DND-41 (cell line): Measurements from ENCODE around the gene ATXN1.

Experiments
- ATAC-seq: fragments of 200-7000 bp; cut with Tn5 transposase; 3 replicates; pipeline ENCODE4 v1.9.1; 2021; ENCODE audit warnings: low read depth; ENCODE audit not compliant: insufficient read depth
- DNase-seq: peaks from one replicate; pipeline ENCODE4 v3.0.0-alpha.2; 2020
- H2AFZ ChIP-seq: 2 replicates; pipeline ENCODE4 v1.6.0; 2012; ENCODE audit warnings: low read depth, low read length
- H3K27ac ChIP-seq: 2 replicates; pipeline ENCODE4 v1.5.1; 2012; ENCODE audit warnings: low read length, inconsistent platforms
- H3K27me3 ChIP-seq: fragments of 200-600 bp; sonication (generic); 2 replicates; pipeline ENCODE4 v1.6.0; 2012; ENCODE audit warnings: low read length, mild to moderate bottlenecking, inconsistent platforms; ENCODE audit not compliant: insufficient read depth, poor library complexity
- H3K36me3 ChIP-seq: 2 replicates; pipeline ENCODE4 v1.5.1; 2012; ENCODE audit warnings: low read length, inconsistent platforms; ENCODE audit not compliant: insufficient read depth
- H3K4me1 ChIP-seq: 2 replicates; pipeline ENCODE4 v1.5.1; 2012; ENCODE audit warnings: mild to moderate bottlenecking, low read length; ENCODE audit not compliant: insufficient read depth
- H3K4me2 ChIP-seq: 2 replicates; pipeline ENCODE4 v1.6.0; 2012; ENCODE audit warnings: mild to moderate bottlenecking, moderate library complexity, low read length, inconsistent platforms; ENCODE audit not compliant: insufficient read depth
- H3K4me3 ChIP-seq, 2 experiments: fragments of 200-600 bp in 1 of 2; shearing (Covaris generic) in 1 of 2; 2 replicates each; pipeline ENCODE4 v1.5.1; 2012 to 2016; ENCODE audit warnings: inconsistent platforms in 2 of 2, low read length in 2 of 2, mild to moderate bottlenecking in 2 of 2, low read depth in 1 of 2, moderate library complexity in 1 of 2
- H3K79me2 ChIP-seq: 2 replicates; pipeline ENCODE4 v1.6.0; 2012; ENCODE audit warnings: low read length, inconsistent platforms; ENCODE audit not compliant: insufficient read depth
- H3K9ac ChIP-seq: 2 replicates; pipeline ENCODE4 v1.6.0; 2012; ENCODE audit warnings: low read depth, mild to moderate bottlenecking, inconsistent platforms, low read length, moderate library complexity
- H3K9me3 ChIP-seq: 2 replicates; pipeline ENCODE4 v1.5.1; 2012; ENCODE audit warnings: low read length, moderate library complexity, mild to moderate bottlenecking, inconsistent platforms; ENCODE audit not compliant: insufficient read depth, severe bottlenecking
- H4K20me1 ChIP-seq: 2 replicates; pipeline ENCODE4 v1.6.0; 2012; ENCODE audit warnings: low read length; ENCODE audit not compliant: insufficient read depth
- EZH2 ChIP-seq: IDR thresholded peaks from 3 replicates; pipeline ENCODE4 v1.6.1; 2012; ENCODE audit warnings: borderline replicate concordance, low read depth, mild to moderate bottlenecking, moderate library complexity, low read length, inconsistent platforms; ENCODE audit not compliant: severe bottlenecking
- TF ChIP-seq, protein P1 (sequence below): IDR thresholded peaks from 2 replicates; pipeline ENCODE4 v1.5.1; 2012; ENCODE audit warnings: borderline replicate concordance, low read length, moderate library complexity, mild to moderate bottlenecking; ENCODE audit not compliant: poor library complexity, severe bottlenecking; ENCODE audit errors: extremely low read depth

Gene ATXN1

DNA sequence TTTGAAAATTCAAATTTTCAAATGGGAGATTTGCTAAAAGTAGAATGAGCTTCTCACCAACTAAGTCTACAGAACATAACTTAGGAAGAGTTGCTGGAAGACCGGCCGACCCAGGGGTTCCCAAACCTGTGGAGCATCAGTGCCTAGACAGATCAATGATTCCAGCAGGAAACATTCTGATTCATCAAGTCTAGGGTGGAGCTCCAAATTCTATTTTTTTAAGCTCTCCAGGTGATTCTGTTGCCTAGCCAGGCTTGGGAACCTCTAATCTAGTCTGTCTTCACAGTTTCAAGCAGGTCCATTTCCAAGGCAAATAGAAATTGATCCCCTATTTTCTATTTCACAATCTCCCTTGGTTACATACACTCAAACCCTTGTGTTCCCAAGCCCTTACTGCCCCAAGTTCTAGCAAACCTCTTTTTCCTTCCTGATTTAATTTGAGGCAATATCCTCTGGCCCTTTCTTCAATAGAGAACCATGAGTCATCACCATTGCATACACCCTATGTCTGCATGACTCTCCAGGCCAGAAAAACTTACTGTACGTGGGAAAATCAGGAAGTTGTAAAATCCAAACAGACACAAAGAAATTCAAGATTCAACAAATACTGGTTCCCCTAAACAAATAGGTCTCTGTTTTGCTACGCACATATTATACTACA is 8.9 kb downstream of the ATXN1 start:
- no peak for DNase-seq
- TF ChIP-seq EZH2 = no peak
- TF ChIP-seq, protein P1, sequence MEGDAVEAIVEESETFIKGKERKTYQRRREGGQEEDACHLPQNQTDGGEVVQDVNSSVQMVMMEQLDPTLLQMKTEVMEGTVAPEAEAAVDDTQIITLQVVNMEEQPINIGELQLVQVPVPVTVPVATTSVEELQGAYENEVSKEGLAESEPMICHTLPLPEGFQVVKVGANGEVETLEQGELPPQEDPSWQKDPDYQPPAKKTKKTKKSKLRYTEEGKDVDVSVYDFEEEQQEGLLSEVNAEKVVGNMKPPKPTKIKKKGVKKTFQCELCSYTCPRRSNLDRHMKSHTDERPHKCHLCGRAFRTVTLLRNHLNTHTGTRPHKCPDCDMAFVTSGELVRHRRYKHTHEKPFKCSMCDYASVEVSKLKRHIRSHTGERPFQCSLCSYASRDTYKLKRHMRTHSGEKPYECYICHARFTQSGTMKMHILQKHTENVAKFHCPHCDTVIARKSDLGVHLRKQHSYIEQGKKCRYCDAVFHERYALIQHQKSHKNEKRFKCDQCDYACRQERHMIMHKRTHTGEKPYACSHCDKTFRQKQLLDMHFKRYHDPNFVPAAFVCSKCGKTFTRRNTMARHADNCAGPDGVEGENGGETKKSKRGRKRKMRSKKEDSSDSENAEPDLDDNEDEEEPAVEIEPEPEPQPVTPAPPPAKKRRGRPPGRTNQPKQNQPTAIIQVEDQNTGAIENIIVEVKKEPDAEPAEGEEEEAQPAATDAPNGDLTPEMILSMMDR = no peak
- H3K4me2 ChIP-seq = no peak overlapping the region
- H3K9me3 ChIP-seq = no peaks in the 10 kb centered on the region
- no peak overlapping the region for H3K9ac ChIP-seq
- no peak overlapping the region for H2AFZ ChIP-seq
- no peaks in the 10 kb centered on the region for H4K20me1 ChIP-seq
- H3K36me3 ChIP-seq = no peaks in the 10 kb centered on the region
- H3K27me3 ChIP-seq = peaks cover 6% of the 10 kb centered on the region
- H3K79me2 ChIP-seq = no peaks in the 10 kb centered on the region
- H3K27ac ChIP-seq = no peak overlapping the region
- ATAC-seq = no peak
- no peaks in the 10 kb centered on the region for H3K4me1 ChIP-seq
- no peak overlapping the region for H3K4me3 ChIP-seq

DNA sequence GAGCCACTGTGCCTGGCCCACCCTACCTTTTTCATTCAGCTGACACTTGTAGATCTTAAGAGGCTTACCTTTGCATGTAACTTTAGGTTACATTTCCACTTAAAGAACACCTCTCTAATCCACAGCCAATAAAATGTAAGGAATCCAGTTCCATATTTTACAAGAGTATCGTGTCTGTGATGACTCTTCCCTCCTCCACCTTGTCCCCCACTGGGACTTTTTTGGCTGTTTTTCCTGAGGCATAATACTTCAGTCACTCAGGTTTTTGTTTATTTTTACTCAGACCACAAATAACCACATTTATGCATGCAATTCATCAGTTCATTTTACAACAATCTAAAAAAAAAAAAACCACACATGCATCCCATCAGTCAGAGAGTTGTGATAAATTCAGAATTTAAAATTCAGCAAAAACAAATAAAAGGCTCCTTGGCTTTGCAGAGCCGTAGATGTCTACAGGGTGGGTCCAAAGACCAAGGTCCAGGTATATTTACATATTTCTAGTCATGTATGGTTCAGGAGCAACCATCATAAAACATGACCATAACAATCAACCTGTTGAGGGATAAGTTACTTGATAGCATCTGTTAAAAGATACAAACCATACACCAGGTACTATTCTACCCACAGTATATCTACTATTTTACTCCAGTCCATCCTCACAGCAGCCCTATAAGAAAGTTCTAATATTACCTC is 9.9 kb downstream of the ATXN1 start:
- Histone ChIP-seq H3K9me3 (no peaks in the 10 kb centered on the region), H3K27me3 (no peaks in the 10 kb centered on the region), H3K9ac (no peak overlapping the region), H3K4me2 (no peak overlapping the region), H3K4me3 (no peak overlapping the region), H3K4me1 (no peaks in the 10 kb centered on the region), H3K27ac (no peak overlapping the region), H3K36me3 (no peaks in the 10 kb centered on the region), H2AFZ (no peak overlapping the region), H4K20me1 (no peaks in the 10 kb centered on the region), H3K79me2 (no peaks in the 10 kb centered on the region)
- DNase-seq = no peak
- no peak for TF ChIP-seq EZH2
- TF ChIP-seq, protein P1 = no peak
- ATAC-seq = no peak

DNA sequence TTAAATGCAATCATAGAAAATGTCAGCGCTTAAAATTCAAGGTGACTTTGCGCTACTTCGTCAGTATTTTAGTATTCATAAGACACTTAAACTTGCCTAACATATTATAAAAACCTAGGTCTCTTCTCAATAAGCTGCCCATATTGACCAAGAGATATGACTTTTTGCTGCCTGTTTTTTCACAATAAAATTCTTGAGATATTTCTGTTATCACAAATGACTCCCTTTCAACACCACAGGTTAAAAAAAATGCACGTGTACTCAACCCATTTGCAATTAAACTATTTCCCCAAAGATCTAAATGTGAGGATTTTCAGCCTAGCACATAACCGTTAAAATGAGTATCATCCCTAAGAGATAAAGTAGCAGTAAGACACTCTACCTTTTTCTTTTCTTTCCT is 10.7 kb downstream of the ATXN1 start:
- H3K4me2 ChIP-seq = no peak overlapping the region
- no peaks in the 10 kb centered on the region for H3K36me3 ChIP-seq
- no peaks in the 10 kb centered on the region for H3K79me2 ChIP-seq
- H2AFZ ChIP-seq = no peak overlapping the region
- H3K27me3 ChIP-seq = no peaks in the 10 kb centered on the region
- DNase-seq (no peak), ATAC-seq (no peak)
- no peaks in the 10 kb centered on the region for H3K4me1 ChIP-seq
- H3K9ac ChIP-seq = no peak overlapping the region
- TF ChIP-seq, protein P1 = no peak
- TF ChIP-seq EZH2 = no peak
- no peak overlapping the region for H3K4me3 ChIP-seq
- H3K9me3 ChIP-seq = no peaks in the 10 kb centered on the region
- H4K20me1 ChIP-seq = no peaks in the 10 kb centered on the region
- H3K27ac ChIP-seq = no peak overlapping the region
